ENCODE measurements around the gene TUBB2A.
"Not testable (repeated sequence)": the region's sequence is repeated elsewhere in the genome, so short reads cannot be mapped to it uniquely, and the experiment has no call there.

The TUBB2A gene

DNA sequence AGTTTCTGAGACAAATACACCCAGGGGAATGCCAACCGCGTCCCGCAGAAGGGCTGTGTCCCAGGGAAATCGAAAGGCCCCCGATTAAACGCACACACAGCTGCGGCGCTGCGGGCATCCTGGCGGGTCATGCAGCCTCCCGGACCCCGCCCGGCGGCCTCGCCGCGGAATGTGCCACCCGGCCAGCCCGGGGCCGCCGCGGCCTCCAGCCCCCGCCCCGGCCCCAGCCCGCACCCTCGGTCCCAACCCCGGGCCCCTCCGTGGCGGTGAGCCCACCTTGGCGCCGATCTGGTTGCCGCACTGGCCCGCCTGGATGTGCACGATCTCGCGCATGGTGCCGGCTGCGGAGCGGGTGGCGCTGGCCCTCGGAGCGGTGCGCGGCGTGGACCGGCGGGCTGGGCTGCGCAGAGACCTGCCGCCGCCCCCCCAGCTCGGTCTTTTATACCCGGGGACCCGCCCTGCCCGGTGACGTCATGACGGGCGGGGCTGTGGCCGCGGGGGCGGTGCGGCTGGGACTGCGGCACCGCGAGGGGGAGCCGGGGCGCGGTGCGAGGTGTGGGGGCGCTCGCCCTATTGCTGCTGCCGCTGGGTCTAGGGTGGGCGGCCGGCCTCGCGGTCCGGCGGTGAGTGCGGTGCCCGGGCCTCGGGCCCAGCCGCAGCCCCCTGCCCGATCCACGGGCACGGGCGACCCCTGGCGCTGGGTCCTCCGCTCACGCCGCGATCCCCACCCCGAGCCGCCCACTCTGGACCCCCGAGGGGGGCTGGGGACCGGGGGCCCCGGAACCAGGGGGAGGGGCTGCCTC is at the start of gene TUBB2A:
Gene TUBB2A, minus strand, starts transcription at position 414 of the 803 bp plus-strand sequence. Its CDS starts 81 bp downstream, at position 333.
- DNase-seq, result peak; percentile 72 to 98 (median 84)
- intact Hi-C loops (cut with DNase I), result loop anchor here (5.0 kb wide), 1 partner anchor 75 kb away; no protein-coding TSS in a partner anchor

DNA sequence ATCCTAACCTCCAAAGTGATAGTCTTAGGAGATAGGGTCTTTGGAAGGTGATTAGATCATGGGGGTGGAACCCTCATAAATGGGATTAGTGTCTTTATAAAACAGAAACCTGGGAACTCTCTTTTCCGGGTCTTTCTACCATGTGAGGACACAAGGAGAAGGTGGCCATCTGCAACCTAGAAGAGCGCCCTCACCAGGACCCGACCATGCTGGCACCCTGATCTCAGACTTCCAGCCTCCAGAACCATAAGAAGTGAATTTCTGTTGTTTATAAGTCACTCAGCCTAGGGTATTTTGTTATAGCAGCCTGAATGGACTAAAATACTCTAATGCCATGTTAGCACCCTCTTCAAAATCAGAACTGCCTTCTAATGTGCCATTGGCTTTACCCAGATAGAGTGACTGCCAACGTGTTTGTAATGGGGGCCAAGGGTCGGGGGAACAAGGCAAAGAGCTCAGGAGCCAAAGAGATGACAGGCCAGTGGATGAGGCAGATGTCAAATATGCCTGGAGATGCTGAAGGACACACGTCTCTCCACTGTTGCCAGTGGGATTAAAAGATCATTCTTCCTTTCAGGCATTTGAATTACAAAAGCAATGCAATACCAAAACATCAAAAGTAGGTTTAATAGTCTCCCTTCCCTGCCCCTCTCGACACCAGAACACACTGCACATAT is 49.1 kb upstream of the TUBB2A start:
- DNase-seq, result no peak

DNA sequence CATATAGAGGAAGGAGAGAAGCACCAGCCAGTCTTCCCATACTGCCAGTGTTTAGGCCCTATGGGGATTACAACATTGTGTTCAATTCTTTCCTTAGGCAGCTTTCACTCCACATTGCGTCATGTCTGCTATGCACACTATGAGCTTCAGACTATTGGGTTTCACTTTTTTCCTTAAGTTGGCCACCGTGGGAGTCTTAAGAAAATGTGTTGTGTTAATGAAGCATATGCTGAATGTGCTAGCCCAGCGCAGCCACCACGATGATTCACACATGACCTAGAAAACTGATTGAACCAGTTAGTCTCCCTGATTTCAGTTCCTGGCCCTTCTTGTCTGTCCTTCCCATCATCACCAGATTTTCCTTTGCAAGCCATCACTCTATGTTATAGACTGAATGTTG is 48.6 kb upstream of the TUBB2A start:
- intact Hi-C loops (cut with DNase I), result no loop called here
- peak in 2 of 10 donors; percentile 24 to 76 for DNase-seq

More for the DNA sequence above, 49.1 kb upstream of the TUBB2A start:
- intact Hi-C loops (cut with DNase I), result no loop called here

DNA sequence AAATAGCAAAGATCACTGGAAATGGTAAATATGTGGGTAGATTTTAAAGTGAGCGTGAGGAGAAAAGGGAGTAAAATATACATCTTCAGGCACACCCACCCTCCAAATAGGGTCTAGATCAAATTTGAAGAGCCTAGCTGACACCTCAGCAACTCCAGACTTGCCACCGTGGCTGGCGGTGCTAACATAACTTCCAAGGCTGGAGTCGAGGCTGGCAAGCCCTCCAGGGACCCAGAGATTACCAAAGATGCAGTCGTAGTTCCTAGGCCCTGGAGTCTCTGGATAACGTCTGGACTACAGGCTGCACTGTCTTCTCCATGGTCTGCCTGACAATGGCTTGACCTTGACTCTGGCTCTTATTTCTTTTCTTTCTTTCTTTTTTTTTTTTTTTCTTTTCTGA is 47.6 kb upstream of the TUBB2A start:
- intact Hi-C loops (cut with DNase I), result no loop called here
- peak in 1 of 10 donors; percentile 14 for DNase-seq

DNA sequence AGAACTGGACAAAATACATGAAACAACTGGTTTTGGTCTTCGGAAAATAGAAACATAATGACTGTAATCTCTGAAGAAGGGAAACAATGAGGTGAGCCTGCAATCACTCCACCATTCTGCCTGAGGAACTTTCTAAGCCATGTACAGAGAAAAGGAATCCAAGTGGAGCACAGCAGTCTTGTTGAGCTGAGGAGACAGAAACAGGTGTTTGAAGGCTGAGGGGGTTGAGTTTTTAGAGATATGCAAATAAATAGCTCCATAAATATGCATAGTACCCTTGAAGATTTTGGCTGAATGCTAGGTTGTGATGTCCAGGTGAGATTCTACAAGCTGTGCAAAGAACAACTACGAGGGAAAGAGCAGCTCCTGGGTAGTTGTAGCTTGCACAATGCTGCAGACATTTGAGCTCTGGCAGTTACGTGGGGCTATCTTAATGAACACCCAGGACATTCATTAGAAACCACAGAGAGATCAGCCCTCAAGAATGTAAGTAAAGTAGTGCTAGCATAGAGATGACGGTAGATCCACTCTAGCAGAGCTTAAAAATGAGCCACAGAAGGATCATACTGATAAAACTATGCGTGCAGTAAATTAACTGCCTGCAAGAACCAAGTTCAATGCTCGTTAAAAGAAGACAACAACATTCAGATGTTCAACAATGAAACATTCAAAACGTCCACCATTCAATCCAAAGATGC is 45.8 kb upstream of the TUBB2A start:
- intact Hi-C loops (cut with DNase I), result no loop called here
- DNase-seq, result no peak

DNA sequence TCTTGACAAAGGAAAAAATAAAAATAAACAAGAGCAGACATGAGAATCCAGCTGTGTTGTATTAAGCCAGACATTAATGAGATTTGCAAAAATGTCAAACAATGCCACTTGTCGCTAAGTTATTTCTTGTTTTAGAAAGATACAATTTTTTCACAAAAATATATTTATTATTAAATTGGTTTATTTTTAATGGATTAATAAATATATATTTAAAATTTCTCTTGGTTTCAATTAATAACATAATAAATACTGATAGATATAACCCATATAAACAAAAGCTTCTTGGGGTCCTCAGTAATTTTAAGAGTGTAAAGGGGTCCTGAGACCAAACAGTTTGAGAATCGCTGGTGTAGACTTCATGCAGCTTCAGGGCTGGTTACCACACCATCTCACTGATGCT is 44.0 kb upstream of the TUBB2A start:
- DNase-seq, result no peak
- intact Hi-C loops (cut with DNase I), result no loop called here

DNA sequence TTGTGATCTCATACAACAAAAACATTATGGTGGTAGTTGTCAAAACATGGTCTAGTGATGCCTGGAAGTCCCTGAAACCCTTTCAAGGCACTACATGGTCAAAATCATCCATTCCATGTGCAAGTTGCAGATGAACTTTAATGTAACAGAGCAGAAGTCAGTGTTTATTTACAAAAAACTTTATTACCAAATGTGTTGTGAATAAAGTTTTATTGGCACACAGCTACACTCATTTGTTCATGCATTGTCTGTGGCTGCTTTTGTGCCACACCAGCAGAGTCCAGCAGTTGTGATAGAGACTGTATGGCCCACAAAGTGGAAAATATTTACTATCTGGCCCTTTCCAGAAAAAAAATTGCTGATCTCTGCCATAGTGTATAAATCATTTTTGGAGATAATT is 43.3 kb upstream of the TUBB2A start:
- intact Hi-C loops (cut with DNase I), result no loop called here
- DNase-seq, result no peak

DNA sequence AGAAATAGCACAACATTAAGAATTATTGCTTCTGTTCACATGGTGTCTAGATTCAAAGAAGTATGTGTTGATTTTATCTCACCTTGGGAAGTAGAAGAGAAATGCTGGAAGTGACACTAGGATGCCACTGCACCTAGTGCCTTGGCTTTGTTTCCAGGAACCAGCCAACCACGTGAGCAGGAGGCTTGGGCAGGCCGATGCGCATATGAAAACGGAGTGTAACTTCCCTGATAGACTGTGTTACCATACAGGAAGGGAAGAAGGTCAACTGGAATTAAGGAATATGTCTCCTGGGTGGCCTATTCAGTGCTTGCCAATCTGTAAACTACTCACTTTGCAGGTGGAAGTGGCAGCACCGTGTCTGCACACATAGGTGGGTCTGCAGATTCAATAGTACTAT is 42.0 kb upstream of the TUBB2A start:
- DNase-seq, result peak in 1 of 10 donors; percentile 31
- intact Hi-C loops (cut with DNase I), result no loop called here

DNA sequence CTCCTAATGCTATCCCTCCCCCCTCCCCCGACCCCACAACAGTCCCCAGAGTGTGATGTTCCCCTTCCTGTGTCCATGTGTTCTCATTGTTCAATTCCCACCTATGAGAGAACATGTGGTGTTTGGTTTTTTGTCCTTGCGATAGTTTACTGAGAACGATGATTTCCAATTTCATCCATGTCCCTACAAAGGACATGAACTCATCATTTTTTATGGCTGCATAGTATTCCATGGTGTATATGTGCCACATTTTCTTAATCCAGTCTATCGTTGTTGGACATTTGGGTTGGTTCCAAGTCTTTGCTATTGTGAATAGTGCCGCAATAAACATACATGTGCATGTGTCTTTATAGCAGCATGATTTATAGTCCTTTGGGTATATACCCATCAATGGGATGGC is 40.4 kb upstream of the TUBB2A start:
- intact Hi-C loops (cut with DNase I); DNase-seq: not testable (repeated sequence)

DNA sequence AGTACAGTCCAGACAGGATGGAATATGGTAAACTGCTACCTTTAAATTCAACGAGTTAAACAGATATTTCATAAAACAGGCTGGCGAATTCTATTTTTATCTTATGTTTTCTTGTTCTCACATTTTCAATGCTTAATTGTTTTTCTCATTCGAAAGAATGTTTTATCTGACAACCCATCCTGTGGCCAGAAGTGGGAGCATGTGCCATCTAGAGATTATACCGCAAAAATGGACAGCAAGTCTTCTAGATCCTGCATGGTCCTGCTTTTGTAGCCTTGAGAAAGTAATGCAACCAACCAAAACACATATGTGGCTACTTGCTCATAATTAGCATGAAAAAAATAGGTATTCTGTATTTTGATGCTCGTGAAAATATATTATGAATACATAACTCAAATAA is 39.4 kb upstream of the TUBB2A start:
- intact Hi-C loops (cut with DNase I), result no loop called here
- no peak for DNase-seq

DNA sequence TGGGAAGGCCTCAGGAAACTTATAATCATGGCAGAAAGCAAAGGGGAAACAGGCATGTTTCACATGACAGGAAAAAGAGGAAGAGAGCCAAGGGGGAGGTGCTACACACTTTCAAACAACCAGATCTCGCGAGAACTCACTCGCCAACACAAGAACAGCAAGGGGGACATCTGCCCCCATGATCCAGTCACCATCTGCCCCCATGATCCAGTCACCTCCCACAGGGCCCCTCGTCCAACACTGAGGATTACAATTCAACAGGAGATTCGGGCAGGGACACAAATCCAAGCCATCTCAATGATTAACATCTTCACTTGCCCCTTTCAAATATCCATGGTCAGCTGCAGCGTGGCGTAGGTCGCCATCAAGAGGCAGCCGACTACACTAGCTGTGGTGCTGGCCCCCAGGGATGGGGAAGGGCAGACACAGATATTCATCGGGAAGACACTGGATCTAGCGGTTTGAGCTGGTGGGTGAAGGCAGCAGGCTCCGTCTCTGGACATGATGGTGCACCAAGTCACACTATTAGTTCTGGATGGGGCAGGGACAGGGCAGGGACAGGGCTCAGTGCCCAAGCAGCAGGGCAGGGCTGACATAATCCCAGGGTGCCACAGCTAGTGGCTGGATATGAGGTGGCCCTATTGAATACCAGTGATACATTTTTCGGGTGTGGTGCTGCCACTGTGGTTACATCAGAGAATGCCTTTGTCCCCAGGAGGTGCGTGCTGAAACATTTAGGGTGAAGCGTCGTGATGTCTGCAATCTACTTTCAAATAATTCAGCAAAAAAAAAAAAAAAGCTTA is 38.6 kb upstream of the TUBB2A start:
- intact Hi-C loops (cut with DNase I), result no loop called here

DNA sequence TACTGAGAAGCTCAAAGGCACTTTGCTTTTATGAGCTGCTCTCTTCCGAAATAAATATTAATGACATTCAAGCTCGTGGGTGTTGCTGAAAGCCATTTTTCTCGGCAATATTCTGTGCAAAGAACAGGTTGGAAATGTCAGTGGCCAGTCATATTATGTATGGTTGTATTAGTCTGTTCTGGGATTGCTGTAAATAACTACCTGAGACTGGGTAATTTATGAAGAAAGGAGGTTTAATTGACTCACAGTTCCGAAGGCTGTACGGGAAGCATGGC is 38.0 kb upstream of the TUBB2A start:
- intact Hi-C loops (cut with DNase I), result no loop called here
- no peak for DNase-seq

More for the DNA sequence above, 38.6 kb upstream of the TUBB2A start:
- peak in 2 of 10 donors; percentile 25 to 83 for DNase-seq

DNA sequence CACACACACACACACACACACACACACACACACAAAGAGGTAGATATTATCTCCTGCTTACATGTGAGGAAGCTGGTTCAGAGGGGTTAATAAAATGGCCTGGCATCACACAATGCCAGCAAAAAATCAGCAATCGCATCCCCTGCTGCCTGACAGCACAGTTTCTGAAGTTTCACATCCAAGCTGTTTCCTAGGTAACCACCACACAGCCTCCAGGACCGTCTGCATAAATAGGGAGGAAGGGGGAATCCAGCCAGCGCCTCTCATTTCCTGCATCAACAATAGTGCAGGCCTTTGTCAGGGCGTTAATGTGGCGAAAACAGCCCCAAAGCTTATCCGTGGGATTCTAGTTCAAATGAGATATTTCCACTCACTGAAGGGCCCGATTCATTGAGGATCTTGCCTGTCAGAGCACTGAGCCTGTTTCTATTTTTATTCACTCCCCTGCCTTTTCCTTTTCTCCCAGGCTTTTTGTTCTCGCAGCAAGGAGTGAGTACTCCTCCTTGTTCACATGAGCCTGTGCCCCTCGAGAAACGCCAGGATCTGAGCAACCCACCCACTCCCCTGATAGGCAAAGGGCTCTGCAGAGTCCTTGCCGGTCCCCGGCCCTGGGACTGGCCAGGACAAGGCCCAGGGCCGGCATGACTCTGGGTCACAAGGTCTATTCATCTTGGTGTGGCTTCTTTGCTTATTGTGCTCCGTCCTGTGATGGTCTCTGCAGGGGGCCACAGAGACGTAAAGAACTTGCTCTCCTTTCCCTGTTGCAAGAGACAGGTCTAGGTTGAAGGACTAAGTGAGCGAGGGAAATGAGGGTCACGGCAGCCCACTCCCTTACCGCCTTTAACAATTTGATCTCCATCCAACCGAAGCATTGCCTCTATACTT is 37.4 kb upstream of the TUBB2A start:
- DNase-seq, result peak in 9 of 10 donors; percentile 53 to 93 (median 75)
- intact Hi-C loops (cut with DNase I), result no loop called here

DNA sequence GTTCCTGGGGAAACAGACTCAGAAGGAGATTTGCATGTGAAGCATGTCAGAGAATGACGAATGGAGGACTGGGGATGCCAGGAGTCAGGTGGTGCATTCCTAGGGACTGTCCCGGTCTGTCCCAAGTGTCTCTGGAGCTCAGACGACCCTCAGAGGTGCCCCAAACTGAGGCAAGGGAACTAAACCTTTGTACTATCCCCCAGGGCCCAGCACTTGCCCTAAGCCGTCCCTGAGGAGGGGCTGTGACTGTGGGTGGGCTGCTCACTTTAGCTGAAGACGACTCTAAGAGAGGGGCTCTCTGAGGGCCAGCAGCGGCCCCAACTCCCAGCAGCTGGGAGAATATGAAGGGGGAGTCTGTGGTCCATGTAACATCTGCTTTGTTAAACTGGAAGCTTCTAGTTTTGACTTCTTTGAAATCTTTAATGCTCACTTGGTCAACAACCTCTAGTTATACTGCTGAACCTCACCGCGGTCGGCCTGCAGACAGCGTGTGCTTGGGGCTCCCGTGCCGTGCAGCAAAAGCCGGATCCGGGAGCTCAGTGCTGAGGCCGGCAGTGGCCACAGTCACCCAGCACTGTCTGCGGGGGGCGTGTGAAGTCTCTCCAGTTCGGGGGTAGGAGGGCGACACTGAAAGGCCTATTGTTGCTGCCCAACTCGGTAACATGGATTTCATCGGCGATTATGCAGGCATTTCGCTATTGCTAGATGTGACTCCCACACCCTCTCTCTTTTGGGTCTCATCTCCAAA is 35.9 kb upstream of the TUBB2A start:
- peak in 3 of 10 donors; percentile 25 to 80 (median 29) for DNase-seq
- intact Hi-C loops (cut with DNase I), result no loop called here

DNA sequence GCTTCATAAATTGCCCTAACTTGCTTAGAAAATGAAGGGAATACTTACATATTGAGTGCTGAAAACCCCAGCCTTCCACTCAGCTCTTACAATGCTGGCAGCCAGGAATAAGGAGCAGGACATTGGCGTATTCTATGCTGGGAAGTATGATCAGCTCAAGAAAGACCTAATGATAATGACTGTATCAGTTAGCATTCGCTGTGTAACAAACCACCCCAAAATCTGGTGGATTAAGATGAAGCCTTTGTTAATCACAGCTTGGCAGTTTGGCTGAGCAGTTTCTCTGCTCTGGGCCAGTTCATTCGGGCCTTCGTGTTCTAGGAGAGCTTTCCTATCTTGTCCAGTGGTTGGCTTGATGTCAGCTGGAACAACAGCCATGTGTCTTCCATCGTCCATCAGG is 33.4 kb upstream of the TUBB2A start:
- intact Hi-C loops (cut with DNase I), result no loop called here
- no peak for DNase-seq

DNA sequence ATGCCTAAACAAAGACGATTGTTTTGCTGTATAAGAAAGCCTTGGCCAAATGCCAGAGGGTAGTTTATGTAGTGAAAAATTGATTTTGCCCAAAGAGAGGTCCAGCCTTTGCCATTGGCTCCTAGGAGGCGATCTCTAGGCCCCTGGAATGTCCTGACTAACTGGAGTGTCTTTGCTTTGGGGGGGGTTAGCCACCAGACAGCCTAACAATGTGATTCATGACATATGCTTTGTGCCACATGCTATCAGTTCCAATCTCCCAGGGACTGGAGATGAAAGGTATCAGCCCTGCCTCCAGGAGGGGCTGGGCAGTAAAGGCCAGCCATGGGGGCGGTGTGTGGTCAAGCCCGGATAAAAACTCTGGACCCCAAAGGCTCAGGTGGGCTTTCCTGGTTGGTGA is 32.7 kb upstream of the TUBB2A start:
- DNase-seq, result no peak
- intact Hi-C loops (cut with DNase I), result no loop called here

DNA sequence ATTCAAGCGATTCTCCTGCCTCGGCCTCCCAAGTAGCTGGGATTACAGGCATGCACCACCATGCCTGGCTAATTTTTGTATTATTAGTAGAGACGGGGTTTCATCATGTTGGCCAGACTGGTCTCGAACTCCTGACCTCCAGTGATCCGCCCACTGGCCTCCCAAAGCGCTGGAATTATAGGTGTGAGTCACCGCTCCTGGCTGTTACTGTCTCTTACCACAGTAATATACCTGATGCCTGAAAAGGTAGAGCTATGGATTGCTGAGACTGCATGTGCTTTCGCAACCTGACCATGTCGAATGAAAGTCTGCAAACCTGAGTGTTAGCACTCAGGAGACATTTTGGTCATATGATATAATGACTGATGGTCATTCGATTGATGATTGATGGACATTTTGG is 31.8 kb upstream of the TUBB2A start:
- intact Hi-C loops (cut with DNase I); DNase-seq: not testable (repeated sequence)

DNA sequence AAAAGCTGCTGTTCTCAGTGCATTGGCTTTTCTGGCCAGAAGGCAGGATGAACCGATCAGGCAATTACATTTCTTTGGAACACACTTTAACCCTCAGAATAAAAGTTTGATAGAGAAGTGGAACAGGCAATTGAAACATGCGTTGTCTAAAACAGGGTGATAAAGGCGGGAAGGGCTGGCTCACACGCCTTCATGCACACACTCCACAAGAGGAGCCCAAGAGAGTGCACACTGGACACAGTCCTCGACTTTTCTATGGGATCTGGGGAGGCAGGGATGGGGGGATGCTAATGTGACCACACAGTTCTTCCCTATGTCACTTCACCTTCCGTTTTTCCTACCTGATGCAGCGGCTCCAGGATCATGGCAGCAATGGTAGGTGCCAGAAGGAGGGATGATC is 30.9 kb upstream of the TUBB2A start:
- intact Hi-C loops (cut with DNase I), result no loop called here

DNA sequence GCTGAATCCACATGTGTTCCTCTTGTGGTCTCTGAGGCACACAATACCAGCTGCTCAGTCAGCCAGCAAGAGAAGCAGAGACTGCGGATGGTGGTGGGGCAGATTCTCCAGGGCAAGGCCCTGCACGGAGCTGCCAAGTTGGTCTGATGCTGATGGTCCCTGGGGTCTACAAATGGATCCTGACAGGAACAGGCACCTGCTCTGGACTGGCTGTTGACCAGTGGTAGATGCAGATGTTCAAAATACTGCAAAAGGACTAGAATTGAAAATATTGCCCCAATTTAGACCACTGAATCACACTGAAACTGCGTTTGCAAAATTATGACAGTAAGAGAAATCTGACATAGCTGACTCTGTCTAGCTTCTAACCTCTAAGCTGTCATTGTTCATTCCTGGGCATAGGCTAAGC is 29.6 kb upstream of the TUBB2A start:
- no peak for DNase-seq
- intact Hi-C loops (cut with DNase I), result no loop called here

More for the DNA sequence above, 30.9 kb upstream of the TUBB2A start:
- no peak for DNase-seq

Measured in posterior cingulate gyrus (tissue), 11 donors.